SK-N-SH treated with all-trans-retinoic acid at 6 μM for 48 hours (cell line): ENCODE results near the gene TTLL1.

Experiments used
- ARNTL ChIP-seq: fragments of 450-650 bp; formaldehyde crosslinking; IDR thresholded peaks from 2 replicates; pipeline ENCODE4 v1.5.0; 2020; ENCODE audit warnings: low read depth, mild to moderate bottlenecking, moderate library complexity, borderline replicate concordance
- GLIS3 ChIP-seq: fragments of 250-450 bp; sonication (Bioruptor Pico); IDR thresholded peaks from 2 replicates; pipeline ENCODE4 v1.5.0; 2020; ENCODE audit warnings: mild to moderate bottlenecking, moderate library complexity
- PATZ1 ChIP-seq: fragments of 250-450 bp; sonication (Bioruptor Pico); IDR thresholded peaks from 2 replicates; pipeline ENCODE4 v1.8.0; 2020; ENCODE audit warnings: mild to moderate bottlenecking, moderate library complexity, borderline replicate concordance
- ZC3H10 ChIP-seq: fragments of 250-450 bp; sonication (Bioruptor Pico); IDR thresholded peaks from 2 replicates; pipeline ENCODE4 v1.5.1; 2021; ENCODE audit warnings: mild to moderate bottlenecking, moderate library complexity
- ZFP30 ChIP-seq: fragments of 450-650 bp; formaldehyde crosslinking; IDR thresholded peaks from 2 replicates; pipeline ENCODE4 v1.5.0; 2022; ENCODE audit warnings: mild to moderate bottlenecking, moderate library complexity

GRCh38 chr22:43114958-43115357 is 25.8 kb upstream of the TTLL1 start:
- TF ChIP-seq ZC3H10 (CRISPR knock-in tag) (no peak), ZFP30 (no peak), ARNTL (CRISPR knock-in tag) (no peak), PATZ1 (no peak), GLIS3 (CRISPR knock-in tag) (no peak)
